GM20431 (cell line): Measurements from ENCODE around the gene SLC7A6OS.

Source experiments
- in situ Hi-C: fragments of 300-500 bp; cut with MseI, MboI; formaldehyde crosslinking; loops from one replicate; pipeline ENCODE4 v1.15.0; 2020; ENCODE audit warnings: low sequenced_read_pairs; ENCODE audit not compliant: unreplicated experiment

Gene SLC7A6OS

GRCh38 chr16:68310774-68311511 is at the start of gene SLC7A6OS, which contains the start of gene PRMT7:
SLC7A6OS (minus strand) TSS chr16:68310946; CDS start chr16:68310926, 20 bp downstream.
PRMT7 (plus strand) TSS chr16:68311019; CDS start chr16:68315980, 4,961 bp downstream.
- in situ Hi-C loops: no loop called here

- in situ Hi-C loops: no loop called here
These were observed 48.8 kb upstream of the SLC7A6OS start for GRCh38 chr16:68359398-68360191.

- in situ Hi-C loops: no loop called here
These were observed 48.2 kb upstream of the SLC7A6OS start for GRCh38 chr16:68358951-68359350.

- in situ Hi-C loops: no loop called here
These were observed 47.2 kb upstream of the SLC7A6OS start for GRCh38 chr16:68357923-68358322.

GRCh38 chr16:68357521-68357922 is 46.8 kb upstream of the SLC7A6OS start:
- in situ Hi-C loops: no loop called here

- in situ Hi-C loops: no loop called here
These were observed 46.2 kb upstream of the SLC7A6OS start for GRCh38 chr16:68356919-68357286.

GRCh38 chr16:68356249-68356918 is 45.6 kb upstream of the SLC7A6OS start:
- in situ Hi-C loops: no loop called here

- in situ Hi-C loops: no loop called here
These were observed 44.9 kb upstream of the SLC7A6OS start for GRCh38 chr16:68355447-68356248.

- in situ Hi-C loops: no loop called here
These were observed 44.1 kb upstream of the SLC7A6OS start for GRCh38 chr16:68354816-68355215.

- in situ Hi-C loops: no loop called here
These were observed 42.6 kb upstream of the SLC7A6OS start for GRCh38 chr16:68353366-68353765.

GRCh38 chr16:68351991-68352431 is 41.3 kb upstream of the SLC7A6OS start:
- in situ Hi-C loops: no loop called here

GRCh38 chr16:68351463-68351862 is 40.7 kb upstream of the SLC7A6OS start:
- in situ Hi-C loops: no loop called here

- in situ Hi-C loops: no loop called here
These were observed 40.1 kb upstream of the SLC7A6OS start for GRCh38 chr16:68350813-68351350.

GRCh38 chr16:68349838-68350410 is 39.2 kb upstream of the SLC7A6OS start:
- in situ Hi-C loops: no loop called here

- in situ Hi-C loops: no loop called here
These were observed 38.1 kb upstream of the SLC7A6OS start for GRCh38 chr16:68348639-68349445.

- in situ Hi-C loops: no loop called here
These were observed 36.9 kb upstream of the SLC7A6OS start for GRCh38 chr16:68347605-68348004.

GRCh38 chr16:68346892-68347480 is 36.2 kb upstream of the SLC7A6OS start:
- in situ Hi-C loops: no loop called here

GRCh38 chr16:68345958-68346635 is 35.4 kb upstream of the SLC7A6OS start:
- in situ Hi-C loops: no loop called here
